ENCODE data around the gene GPD1L.

DNA sequence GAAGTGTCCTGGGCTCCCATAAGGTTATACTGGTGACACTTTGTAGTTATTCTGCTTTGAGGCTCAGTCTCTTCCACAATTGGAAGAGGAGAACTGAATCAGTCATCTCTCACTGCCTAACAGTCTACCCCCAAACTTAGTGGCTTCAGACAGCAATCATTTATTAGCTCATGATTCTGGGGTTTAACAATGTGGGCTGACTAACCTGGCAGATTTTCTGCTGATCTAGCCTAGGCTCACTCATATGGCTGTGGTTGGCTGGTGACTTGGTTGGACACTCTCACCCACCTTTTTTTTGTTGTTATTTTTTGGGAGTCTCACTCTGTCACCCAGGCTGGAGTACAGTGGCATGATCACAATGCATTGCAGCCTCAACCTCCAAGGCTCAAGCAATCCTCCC lies 7.1 kb downstream of the GPD1L start:
- TF ChIP-seq CTCF (conservative IDR thresholded peaks at IDR 0.05; ENCODE audit: low read depth, low read length) (no peak), POLR2A (IDR thresholded peaks at IDR 0.05; ENCODE audit: low read depth, low read length) (no peak), RFX5 (IDR thresholded peaks at IDR 0.05; ENCODE audit: low read depth, low read length) (no peak), MXI1 (IDR thresholded peaks at IDR 0.05; ENCODE audit: borderline replicate concordance, low read depth, low read length) (no peak), CEBPB (IDR thresholded peaks at IDR 0.05; ENCODE audit: low read depth, low read length) (no peak), SMC3 (IDR thresholded peaks at IDR 0.05; ENCODE audit: low read depth, low read length) (no peak), RAD21 (IDR thresholded peaks at IDR 0.05; ENCODE audit: low read length) (no peak), MAZ (IDR thresholded peaks at IDR 0.05; ENCODE audit: borderline replicate concordance, low read depth, low read length) (no peak), BHLHE40 (IDR thresholded peaks at IDR 0.05; ENCODE audit: low read depth, low read length) (no peak), ELK1 (IDR thresholded peaks at IDR 0.05; ENCODE audit: borderline replicate concordance, low read depth, low read length) (no peak)
- TF ChIP-seq, protein P1, sequence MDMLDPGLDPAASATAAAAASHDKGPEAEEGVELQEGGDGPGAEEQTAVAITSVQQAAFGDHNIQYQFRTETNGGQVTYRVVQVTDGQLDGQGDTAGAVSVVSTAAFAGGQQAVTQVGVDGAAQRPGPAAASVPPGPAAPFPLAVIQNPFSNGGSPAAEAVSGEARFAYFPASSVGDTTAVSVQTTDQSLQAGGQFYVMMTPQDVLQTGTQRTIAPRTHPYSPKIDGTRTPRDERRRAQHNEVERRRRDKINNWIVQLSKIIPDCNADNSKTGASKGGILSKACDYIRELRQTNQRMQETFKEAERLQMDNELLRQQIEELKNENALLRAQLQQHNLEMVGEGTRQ (IDR thresholded peaks at IDR 0.05; ENCODE audit: low read depth, low read length), result no peak
